SKM-1 treated with dmso at 0.1 percent for 144 hours (cell line): ENCODE measurements around the gene UTP20.
A peak's percentile ranks its signal among the peaks of the same experiment; 100 is the strongest.

ENCODE experiments used
- DNase-seq: peaks from one replicate; lab custom pipeline; 2025; ENCODE audit not compliant: unreplicated experiment; lab: John Stamatoyannopoulos, UW

UTP20 gene

DNA sequence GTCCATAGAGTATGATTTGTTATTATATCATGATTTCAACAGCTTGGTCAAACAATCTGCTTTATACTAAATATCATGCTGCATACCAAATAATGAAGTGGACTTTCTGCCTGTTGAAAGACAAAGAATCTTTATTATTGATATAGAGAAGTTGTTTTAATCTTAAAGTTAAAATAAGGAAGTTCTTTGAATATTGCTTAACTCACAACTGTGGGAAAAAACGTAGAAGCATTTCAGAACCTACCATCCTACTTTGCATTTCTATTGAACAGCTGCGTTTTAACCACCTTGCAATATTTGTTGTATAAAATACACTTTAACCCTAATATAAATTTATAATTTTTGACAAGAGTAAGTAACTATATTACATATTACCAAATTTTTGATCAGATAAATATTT is 150.6 kb downstream of the UTP20 start:
- peak; percentile 39 for DNase-seq

DNA sequence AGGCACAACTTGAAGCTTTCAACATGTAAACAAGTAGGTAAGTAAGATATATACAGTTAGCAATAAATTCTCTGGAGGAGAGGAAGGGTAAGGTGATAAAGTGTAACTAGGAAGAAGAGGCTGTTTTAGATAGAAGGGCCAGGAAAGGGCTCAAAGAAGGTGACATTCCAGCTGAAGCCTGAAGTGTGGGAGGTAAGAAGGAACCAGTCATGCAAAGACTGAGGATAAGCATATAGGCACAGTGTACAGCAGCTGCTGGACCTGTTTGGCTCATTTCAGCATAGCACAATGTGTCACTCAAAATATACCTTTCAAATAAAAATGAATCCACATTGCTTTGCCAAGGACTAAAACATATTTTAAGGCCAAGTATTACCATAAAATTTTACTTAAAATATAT is 156.2 kb downstream of the UTP20 start:
- DNase-seq: no peak
